ENCODE data around the gene PROZ.

GRCh38 chr13:113146750-113147149, 11.7 kb upstream of the PROZ start:
- TF ChIP-seq POLR2A (IDR thresholded peaks at IDR 0.05) (no peak), CTCF (IDR thresholded peaks at IDR 0.05) (no peak)
